HG03066 (cell line): ENCODE results near the gene EPAS1.

Experiments
- ATAC-seq: cut with Tn5 transposase; IDR thresholded peaks from one replicate; pipeline ENCODE4 v1.9.1; 2021; ENCODE audit warnings: low read depth; ENCODE audit not compliant: unreplicated experiment

EPAS1 gene

DNA sequence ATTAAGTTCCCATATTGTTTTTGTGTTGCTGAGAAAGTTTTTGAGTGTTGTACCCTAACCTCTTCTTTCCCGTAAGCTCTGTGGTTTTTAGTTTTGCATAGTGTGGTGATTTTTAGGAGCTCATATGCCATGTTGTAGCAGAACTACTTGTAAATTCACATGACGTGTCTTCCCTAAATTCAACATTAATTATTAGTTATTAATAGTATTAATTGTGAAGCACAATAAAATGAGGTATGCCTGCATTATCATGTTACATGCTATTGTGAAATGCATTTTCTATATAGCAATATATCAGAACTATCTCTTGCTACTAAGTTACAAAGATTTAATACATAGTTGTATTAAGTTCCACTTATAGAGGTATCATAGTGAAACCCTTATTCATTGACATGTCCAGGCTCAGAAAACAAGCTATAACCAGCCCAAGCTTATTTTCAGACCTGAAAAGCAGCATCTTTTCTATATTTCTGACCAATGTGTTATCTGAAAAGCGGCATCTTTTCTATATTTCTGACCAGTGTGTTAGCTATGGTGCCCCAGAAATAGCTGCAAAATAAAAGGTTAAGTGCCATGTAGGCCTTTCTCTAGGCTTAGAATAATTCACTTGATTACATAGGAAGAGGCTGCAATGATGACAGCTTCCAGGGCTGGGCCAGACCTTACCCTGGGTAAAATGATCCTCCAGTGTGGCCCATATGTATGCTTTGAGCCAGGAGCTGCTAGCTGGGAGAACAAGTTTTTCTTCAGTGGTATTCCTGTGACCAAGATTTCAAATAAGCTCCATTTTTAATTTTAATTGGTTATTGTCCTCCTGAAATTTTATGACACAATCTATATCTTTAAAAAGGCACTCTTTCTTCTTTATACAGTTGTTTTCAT, 21.6 kb downstream of the EPAS1 start:
- no peak for ATAC-seq

DNA sequence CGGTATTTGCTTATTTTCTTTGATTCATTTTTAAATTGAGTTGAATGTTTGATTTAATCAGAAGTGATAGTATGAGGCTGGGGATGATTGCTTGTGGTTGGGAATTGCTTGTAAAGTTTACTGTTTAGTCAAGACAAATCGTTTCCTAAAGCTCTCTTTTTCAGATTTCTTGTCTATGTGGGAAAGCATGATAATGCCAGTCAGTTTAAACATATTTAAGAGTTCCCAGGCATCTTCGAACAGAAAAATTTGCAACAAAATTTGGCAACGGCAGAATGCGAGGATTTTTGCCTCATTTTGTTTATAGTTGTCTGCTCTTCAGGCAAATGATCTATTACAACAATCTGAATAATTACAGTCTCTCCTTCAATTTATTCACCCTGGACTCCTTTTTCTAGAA, 22.5 kb downstream of the EPAS1 start:
- no peak for ATAC-seq

DNA sequence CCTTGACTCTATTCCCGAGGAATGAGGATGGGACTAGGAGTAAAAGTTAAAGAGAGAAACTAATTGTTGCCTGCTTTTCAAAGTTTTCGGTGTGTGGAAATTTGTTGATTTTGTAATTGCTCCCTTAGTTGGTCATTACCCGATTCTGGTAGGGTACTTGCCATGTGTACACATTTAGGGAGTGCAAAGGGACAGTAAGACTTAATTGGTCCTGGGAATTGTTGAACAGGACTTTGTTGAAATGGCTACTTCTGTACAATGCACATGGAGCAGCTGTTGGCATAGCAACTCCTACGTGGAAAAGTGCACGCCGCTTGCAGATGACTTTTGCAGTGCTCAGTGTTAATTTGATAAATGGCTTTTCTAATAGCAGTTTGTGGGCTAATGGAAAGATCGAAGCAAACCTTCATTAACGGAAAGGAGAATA, 22.9 kb downstream of the EPAS1 start:
- no peak for ATAC-seq

DNA sequence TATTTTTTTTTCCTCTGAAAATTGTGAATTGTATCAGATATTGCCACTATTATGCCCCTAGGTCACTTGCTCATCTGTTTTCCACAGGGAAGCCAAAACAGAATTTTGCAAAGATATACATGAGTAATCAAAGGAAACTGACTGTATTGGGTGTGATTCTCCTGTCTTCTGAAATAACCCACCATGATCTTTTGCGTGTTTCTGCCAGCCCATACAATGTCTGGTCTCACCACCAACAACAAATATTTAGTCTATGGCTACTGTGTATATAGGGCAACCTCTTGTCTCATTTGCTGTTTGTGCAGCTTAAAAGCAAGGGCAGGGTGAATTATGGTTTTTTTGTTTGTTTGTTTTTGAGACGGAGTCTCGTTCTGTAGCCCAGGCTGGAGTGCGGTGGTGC, 26.5 kb downstream of the EPAS1 start:
- ATAC-seq = no peak

DNA sequence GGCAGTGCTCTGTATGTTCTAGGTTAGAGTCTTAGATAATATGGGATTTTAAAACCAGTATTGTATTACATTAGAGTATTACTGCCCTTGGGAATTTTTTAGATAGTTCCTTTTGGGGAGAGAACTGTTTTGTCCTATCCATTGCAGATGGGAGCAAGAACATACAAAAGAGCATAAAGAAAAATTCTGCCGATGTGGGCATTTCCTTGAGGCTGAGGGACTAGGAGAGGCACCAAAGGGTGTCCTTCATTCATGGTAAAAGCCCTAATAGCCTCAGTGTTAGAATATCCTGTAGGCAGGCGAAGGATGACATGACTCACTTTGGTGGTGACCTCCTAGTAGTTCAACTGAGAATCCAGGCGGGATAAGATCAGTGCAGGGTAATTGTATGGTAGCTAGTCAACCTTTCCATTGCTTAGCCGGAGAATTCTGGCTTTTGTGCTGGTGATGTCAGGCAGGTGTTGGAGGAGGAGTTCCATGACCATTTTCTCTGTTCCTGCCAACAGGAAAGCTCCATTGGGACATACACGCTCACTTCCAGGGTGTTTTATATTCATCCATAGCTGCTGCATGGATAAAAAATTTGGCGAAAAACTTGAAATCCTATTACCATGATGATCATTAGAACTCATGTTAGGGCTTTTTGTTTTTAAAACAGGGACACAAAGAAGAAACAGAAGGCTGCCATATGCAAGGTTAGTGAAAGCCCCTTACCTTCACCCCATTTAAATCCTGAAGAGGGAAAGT, 28.1 kb downstream of the EPAS1 start:
- ATAC-seq = no peak

DNA sequence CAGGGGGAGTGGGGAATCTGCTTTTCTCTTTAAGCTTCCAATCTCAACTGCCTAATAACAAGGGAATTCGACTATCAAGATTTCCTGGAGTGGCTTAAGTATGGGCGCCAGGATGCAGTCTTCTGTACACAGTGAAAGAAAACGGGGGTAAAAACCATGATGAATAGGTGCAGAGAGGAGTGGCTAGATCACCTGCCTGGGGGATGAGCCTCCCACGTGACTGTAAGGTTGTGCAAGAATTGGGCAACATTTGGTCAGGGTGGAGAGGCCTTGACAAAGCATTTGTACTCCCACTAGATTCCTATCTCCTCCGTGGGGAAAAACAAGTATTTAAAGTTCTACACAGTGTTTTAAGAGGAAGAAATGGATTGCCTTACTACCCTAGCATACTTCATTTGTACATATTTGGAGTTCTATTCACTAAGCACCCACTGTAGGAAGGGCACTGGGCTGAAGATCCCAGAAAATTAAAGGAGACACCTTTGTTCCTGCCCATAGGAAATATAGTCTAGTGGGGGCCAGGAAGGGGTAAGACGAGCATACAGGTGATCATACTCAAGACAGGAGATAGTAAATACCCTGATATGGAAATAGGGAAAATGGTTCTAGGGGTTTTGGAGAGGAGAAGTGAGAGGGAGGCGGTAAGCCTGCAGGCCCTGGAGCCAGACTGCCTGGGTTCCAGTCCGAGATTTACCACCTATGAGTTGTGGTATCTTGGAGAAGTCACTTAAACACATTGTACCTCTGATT, 29.2 kb downstream of the EPAS1 start:
- ATAC-seq = no peak

DNA sequence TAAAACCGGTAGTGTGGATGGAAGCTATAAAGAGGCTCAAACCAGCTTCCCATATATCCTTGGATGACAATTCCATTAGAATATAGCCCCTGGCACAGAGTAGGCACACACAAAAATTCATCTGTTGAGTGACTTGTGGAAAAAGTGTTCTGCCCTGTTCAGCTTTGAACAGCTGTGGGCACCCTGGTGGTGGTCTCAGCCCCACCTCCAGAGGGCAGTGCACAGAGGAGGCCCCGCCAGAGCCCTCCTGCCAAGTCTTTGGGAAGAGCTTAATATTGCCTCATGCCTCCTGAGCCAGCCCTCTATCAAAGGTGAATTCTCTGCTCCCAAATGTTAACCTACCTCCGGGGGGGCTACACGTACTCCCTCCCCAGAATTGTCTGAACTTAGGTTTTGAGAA, 30.4 kb downstream of the EPAS1 start:
- ATAC-seq = no peak

DNA sequence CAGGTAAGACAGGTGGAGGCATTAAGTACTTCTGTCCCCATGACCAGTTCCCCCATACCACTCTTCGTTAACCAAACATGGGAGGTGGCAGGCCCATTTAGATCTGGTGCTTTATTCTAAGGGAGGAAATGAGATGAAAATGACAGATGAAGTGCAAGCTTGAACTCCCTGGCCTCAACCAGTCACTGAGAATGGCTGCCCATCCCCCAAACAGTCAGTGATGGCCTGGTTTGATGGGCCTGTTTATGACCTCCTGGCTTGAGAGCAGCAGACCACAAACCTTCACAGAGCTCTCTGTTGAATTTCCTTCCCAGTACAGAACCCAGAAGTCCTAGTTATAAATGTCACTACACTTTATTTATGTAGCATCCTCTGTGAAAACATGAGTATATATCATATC, 31.1 kb downstream of the EPAS1 start:
- no peak for ATAC-seq

DNA sequence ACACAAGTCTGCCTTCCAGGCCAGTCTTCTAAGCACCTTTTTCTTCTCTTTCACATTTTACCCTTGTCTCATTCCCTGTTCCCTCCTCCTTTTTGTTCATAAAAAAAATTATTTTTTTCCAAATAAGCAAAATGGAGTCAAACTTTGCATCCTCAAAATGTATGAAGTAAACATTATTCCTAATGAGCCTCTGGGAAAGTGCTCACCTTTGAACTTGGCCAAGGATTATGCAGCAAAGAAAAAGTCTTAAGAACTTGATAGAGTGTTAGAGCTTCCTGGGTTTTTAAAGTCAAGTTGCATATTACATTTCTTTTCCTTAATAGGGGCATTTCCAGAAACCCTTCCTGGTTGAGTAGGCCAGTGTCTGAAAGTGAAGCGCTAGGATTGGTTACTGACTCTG, 31.6 kb downstream of the EPAS1 start:
- ATAC-seq = no peak

DNA sequence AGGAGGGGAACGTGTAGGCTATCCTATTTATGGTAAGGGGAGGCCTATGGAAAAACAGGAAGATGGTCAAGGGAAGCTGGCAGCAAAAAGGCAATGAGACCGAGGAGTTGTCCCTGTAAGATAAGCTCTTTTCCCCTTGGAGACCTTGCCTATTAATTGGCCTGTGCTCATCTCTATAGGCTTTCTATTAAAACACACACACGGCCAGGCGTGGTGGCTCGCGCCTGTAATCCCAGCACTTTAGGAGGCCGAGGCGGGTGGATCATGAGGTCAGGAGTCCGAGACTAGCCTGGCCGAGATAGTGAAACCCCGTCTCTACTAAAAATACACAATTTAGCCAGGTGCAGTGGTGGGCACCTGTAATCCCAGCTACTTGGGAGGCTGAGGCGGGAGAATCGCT, 32.1 kb downstream of the EPAS1 start:
- ATAC-seq = no peak

DNA sequence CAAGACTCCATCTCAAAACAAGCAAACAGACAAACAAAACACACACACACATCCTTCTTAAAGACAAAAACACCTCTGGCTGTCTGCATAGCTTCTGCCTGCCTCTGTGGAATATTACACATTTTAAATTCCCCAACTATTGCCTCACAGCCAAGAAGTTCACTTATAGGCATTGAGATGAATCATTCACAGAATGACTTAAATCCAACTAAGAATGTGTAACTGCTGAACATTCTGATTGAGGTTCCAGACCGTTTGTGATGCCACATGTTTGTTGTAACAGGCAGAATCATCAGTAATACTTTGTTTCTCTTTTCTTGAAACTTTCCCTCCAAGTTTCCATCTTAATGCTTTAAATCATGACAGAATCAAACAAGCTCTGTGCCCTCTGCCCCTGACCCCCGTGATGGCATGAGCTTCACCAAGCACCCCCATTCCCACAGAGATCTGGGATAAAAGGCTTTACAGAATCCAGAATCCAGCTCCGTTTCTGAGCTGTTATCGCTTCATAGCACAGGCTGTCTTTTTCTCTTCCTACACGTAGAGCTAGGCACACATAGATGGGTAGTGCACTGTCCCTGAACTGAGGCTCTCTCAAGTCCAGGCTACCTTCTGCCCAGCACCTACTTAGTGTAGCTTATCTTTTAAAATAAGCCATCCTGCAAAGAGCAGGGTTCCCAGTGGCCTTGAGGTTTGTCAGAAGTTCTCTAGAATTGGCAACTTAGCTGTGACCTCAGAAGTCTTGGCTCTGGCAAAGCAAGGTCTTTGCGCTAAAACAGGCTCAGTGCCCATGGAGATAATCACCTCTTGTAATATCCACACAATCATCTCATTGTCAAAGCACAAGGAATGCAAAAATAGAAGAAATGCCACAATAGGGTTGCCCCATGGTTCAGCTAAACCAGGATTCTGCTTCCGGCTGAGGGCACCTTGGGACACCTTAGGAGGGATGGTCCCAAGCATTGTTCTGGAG, 32.9 kb downstream of the EPAS1 start:
- no peak for ATAC-seq

DNA sequence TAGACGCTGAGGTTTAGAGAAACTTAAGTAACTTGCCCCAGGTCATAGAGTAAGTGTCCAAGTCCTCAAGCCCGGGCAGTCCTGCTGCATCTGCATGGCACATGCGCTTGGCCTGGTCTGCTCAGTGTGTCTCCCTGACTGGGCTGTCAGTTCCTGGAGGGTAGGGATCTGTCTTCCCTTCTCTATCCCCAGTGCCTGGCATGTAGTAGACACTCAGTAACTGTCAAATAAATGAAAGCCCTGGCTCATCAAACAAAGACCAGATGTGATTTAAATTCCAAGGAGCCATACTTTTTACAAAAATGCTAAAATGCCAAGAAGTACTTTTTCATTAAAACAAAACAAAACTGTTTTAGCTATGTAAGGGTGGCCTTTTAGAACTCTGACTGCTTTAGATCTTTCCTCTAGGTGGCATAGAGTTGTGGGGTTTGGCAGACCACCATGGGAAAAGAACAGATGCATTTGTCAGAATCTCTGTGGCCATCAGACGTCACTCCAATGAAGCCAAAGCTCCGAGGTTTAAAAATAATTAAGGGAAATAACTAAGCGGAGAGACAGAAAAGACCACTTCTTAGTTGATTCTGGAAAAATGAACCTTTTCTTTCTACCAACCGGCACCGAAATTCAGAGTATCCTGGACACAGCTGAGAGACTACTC, 34.0 kb downstream of the EPAS1 start:
- ATAC-seq = no peak

DNA sequence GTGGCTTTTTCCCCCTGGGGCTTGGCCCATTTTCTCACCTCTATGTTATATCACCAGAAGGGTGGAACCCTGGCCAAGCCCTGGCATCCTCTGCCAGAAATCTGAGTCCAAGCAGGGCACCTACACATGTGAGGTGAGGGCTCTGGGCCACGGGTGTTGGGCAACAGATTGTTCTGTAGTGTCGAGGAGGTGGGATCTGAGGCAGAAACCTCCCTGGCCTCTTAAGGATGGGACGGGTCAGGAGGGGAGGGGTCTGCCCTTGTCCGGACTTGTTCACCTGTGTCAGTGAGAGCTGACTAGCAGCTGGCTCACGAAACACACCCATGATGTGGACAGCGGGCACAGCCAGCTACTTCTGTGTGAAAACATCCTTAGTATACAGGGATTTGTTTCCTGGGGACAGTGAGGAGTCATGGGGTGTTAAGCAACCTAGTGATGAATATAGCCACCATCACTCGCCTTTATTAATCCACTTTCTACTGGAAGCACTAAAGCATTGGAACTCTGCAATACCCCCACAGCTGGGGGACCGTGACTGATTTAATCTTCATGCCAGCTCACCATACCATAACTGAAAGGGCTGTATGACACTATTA, 35.6 kb downstream of the EPAS1 start:
- no peak for ATAC-seq

DNA sequence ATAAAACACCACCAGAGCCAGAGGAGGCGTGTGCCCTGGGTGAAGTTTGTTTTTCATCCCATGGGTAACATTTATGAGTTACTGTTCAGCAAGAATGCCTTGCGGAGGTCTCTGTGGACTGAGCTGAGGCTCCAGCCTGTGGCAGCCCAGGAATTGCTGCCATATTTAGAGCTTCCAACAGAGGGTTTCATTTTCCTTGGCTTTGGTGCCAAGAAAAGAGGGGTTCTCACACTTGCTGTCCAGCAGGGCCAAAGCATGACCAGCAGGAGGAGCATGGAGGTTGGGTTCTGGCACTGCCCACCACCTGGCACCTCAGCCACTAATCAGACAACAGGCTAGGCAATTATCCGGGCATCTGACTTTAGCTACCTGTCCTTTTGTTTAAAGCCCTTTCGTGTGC, 36.7 kb downstream of the EPAS1 start:
- ATAC-seq = no peak

DNA sequence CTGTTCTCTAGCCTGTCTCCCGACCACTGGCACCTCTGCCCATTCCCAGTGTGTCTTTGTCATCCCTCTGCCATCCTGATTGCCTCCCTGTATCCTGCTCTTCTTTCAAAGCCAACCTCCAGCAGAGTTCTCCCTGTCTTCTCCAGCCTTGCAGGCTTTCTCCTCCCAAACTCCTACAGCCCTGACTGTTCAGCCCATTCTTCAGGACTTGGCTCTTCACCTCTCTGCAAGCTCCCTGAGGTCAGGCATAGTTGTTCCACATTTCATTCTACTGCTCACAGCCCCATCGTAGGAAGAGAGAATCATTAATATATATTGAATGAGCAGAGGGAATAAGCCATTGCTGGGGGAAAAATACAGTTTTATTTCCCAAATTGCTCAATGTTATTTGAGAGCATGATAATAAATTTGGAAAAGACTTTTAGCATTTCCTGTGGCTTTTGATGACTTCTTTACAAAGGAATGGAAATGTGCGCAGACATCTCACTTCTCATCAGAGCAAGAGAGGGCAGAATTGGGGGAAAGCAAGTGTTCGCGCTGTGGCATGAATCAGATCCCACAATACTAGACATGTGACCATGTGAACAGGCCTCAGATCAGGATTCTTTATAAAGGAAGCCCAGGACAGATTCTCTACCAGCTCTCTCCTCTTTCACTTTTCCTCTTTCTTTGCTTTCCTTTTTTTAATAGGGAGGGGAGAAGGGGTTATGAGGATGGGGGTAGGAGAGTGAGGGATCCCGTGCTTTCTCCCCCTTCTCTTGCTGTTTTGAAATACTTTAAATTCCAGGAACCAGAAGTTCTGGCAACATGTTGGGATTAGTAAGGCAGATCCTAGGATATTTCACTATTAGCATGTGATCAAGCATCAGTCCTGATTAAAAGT, 37.4 kb downstream of the EPAS1 start:
- ATAC-seq = no peak

DNA sequence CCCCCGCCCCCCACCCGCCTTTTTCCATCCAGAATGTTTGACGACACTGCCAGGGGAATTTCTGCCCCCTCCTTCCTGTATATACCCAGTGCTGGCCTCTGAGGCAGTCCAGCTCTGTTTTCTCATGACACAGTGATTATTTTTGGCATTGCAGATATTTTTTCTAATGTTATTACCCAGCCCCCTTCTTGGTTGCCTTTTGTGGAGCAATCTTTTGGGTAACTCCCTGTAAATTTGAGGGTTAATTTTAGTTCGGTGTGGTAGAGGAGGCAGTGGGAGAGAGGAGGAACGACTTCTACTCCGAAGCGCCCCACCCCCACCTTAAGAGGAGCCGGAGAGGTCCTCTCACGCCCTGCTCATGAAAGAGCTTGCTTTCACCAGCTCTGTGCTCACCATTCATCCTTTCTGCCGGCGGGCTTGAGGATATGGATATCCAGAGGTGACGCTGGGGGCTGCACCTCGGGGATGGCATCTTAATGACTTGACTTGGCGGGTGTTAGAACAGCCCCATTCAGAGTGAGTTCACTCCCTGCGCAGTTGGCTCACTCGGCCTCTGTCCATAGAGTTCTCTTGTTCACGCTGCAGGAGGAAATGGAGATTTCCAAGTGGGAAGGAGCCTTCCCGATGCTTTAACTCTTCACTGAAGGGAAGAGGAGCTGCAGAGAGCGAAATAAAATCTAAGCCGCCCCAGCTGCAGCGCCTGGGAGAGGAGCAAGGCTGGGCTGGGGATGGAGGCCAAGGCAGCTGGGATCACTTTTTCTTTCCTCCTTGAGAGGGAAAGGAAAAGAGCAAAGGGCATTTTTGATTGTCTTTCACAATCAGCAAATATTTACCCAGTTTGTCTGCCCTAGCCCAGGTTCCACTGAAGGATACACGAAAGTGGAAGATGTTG, 38.4 kb downstream of the EPAS1 start:
- no peak for ATAC-seq

DNA sequence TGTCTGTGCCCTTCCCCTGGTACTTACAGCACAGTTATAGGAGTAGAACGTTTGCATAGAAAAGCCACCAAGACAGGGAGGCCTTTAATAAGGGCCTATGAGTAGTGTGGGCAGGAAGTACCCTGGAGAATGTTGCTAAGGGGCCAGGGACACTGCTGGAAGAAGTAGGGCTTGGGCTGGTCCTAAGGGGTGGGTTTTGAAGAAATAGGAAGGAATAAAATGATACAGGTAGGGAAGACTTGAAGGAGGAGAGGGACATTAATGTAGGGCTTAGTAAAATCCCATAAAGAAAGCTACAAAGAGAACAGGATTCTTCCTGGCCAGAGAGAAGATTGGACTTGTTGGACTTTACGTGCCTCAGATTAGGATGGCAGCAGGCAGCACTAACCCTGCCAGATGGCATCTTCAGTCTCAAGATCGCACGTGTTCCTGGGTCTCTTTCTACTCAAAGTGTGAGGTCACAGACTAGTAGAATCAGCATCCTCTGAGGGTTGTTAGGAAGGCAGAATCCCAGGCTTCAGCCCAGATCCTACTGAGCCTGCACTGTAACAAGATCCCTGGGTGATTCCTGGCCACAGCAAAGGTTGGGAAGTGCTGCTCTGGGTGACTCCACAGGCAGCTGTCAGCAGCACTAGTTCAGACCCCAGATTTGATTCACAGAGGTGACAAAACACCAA, 39.2 kb downstream of the EPAS1 start:
- no peak for ATAC-seq
